ENCODE results near the gene CNOT10.
A peak's percentile ranks its signal among the peaks of the same experiment; 100 is the strongest.

The CNOT10 gene

DNA sequence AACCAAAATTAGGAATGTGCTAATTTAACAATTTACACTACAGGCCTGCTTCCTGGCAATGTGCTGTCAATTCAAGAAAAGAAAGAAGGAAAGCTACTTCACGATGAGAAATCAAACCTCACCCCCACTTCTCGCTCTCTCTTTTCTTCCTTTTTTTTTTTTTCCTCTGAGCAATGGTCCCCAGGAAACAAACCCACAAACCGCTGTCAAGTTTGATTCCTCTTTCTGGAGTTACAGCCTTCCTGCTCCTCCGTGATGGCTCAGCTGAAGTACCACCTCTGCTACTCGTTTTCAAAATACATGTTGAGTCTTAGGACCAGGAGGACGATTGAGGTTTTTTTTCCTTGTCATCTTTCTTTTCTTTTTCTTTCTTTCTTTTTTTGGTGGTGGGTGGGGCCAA lies 129.4 kb downstream of the CNOT10 start:
- 26 to 29% methylated on average over 6 of the region's 6 CpGs for WGBS, 2 experiments
- Histone ChIP-seq H3K27me3 (ENCODE audit: control insufficient read depth, insufficient read depth, low read length, poor library complexity, severe bottlenecking) (no peaks in the 10 kb centered on the region), H3K4me1 (ENCODE audit: control insufficient read depth, insufficient read depth, low read length) (peaks cover 15% of the 10 kb centered on the region), H3K27ac (ENCODE audit: insufficient read depth, low read depth, low read length, poor library complexity, severe bottlenecking) (no peak overlapping the region), H3K9me3 (ENCODE audit: control insufficient read depth, low read length) (no peaks in the 10 kb centered on the region), H3K4me3 (ENCODE audit: insufficient read depth, low read depth, low read length) (no peak overlapping the region), H3K36me3 (ENCODE audit: control insufficient read depth, insufficient read depth, low read length) (peaks cover 5% of the 10 kb centered on the region)

GRCh38 chr3:32815841-32816438 lies 131.0 kb downstream of the CNOT10 start:
- H3K4me3 ChIP-seq (ENCODE audit: insufficient read depth, low read depth, low read length), result peak overlapping the region; percentile 67
- peak overlapping the region; percentile 99 for H3K27ac ChIP-seq (ENCODE audit: insufficient read depth, low read depth, low read length, poor library complexity, severe bottlenecking)
- no peaks in the 10 kb centered on the region for H3K9me3 ChIP-seq (ENCODE audit: control insufficient read depth, low read length)
- peaks cover 15% of the 10 kb centered on the region for H3K4me1 ChIP-seq (ENCODE audit: control insufficient read depth, insufficient read depth, low read length)
- WGBS, 2 experiments, result 1% methylated on average over 21 of the region's 21 CpGs
- no peaks in the 10 kb centered on the region for H3K27me3 ChIP-seq (ENCODE audit: control insufficient read depth, insufficient read depth, low read length, poor library complexity, severe bottlenecking)
- peaks cover 5% of the 10 kb centered on the region for H3K36me3 ChIP-seq (ENCODE audit: control insufficient read depth, insufficient read depth, low read length)

DNA sequence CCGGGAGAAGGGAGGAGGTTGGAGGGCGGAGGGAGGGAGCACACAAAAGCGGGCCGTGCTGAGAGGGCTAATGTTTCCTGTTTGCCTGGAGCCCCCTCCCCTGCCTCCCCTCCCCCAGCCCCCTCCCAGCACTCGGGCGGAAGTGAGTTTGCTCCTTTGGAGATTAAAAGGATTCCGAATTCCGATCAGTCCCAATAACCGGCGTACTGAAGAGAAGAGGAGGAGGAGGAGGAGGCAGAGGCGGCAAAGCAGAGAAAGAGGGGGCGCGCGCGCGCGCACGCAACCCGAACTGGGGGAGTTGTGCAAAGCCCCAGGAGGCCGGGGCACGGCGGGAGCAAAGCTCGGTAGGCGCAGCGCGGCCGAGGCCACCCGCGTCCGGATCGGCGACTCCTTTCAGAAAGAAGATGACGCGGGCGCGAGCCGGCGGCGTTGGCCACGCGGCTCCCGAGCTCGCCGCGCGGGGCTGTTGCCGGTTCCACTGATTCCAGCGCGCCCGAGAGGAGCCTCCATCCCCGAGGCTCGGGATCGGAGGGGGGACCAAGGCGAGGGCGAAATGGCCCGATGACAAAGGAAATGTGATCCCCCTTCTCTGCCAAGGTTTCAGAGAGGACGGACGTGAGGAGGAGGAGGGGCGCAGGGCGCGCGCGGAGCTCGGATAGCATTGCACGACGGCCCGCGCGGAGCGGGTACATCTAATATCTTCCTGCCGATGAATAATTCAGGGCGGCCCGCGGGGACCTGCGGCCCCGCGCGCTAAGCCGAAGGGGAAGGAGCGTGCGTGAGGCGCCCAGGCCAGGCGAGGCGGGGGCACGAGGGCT lies 131.7 kb downstream of the CNOT10 start:
- H3K27ac ChIP-seq (ENCODE audit: insufficient read depth, low read depth, low read length, poor library complexity, severe bottlenecking), result peak overlapping the region; percentile 99
- H3K4me1 ChIP-seq (ENCODE audit: control insufficient read depth, insufficient read depth, low read length), result peaks cover 15% of the 10 kb centered on the region
- 0% methylated on average over 81 to 85 of the region's 85 CpGs for WGBS, 2 experiments
- H3K27me3 ChIP-seq (ENCODE audit: control insufficient read depth, insufficient read depth, low read length, poor library complexity, severe bottlenecking), result no peaks in the 10 kb centered on the region
- H3K9me3 ChIP-seq (ENCODE audit: control insufficient read depth, low read length), result no peaks in the 10 kb centered on the region
- H3K4me3 ChIP-seq (ENCODE audit: insufficient read depth, low read depth, low read length), result peak overlapping the region; percentile 67
- peaks cover 5% of the 10 kb centered on the region for H3K36me3 ChIP-seq (ENCODE audit: control insufficient read depth, insufficient read depth, low read length)

- Histone ChIP-seq H3K4me3 (ENCODE audit: insufficient read depth, low read depth, low read length) (peak overlapping the region; percentile 67), H3K9me3 (ENCODE audit: control insufficient read depth, low read length) (no peaks in the 10 kb centered on the region), H3K4me1 (ENCODE audit: control insufficient read depth, insufficient read depth, low read length) (peaks cover 15% of the 10 kb centered on the region), H3K27me3 (ENCODE audit: control insufficient read depth, insufficient read depth, low read length, poor library complexity, severe bottlenecking) (no peaks in the 10 kb centered on the region), H3K27ac (ENCODE audit: insufficient read depth, low read depth, low read length, poor library complexity, severe bottlenecking) (peak overlapping the region; percentile 99), H3K36me3 (ENCODE audit: control insufficient read depth, insufficient read depth, low read length) (peaks cover 5% of the 10 kb centered on the region)
- 0% methylated on average over 49 of the region's 49 CpGs for WGBS, 2 experiments
These were observed 132.2 kb downstream of the CNOT10 start for GRCh38 chr3:32817257-32817557.

DNA sequence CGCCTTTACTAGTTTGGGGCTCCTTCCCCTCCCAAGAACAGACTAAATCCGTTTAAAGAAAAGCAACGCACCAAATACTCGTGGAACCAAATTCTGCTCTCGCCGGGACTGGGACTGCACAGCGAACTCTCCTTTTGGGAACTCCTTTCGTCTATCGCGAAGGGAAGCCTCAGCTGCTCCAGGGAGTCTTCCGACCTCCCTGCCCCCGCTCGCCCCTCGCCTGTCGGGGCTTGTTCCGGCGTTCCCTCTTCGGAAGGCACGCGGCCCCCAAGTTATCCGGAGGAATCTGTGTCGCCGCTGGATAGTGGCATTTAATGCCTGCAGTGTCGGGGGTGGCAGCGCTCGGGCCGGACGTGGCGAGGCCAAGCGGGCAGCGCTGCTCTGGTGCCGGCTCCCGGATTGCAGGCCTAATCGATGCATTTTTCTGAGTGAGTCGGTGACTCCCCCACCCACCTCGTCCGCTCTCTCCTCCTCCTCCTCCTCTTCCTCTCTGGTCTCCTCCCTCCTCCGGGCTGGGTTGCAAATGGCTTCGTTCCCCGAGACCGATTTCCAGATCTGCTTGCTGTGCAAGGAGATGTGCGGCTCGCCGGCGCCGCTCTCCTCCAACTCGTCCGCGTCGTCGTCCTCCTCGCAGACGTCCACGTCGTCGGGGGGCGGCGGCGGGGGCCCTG lies 132.7 kb downstream of the CNOT10 start, which contains the start of gene TRIM71:
TRIM71 (plus strand) TSS at position 440 of the 671 bp plus-strand sequence; CDS start at position 524, 84 bp downstream.
- H3K4me1 ChIP-seq (ENCODE audit: control insufficient read depth, insufficient read depth, low read length), result peaks cover 15% of the 10 kb centered on the region
- WGBS, 2 experiments, result 0% methylated on average over 59 of the region's 59 CpGs

DNA sequence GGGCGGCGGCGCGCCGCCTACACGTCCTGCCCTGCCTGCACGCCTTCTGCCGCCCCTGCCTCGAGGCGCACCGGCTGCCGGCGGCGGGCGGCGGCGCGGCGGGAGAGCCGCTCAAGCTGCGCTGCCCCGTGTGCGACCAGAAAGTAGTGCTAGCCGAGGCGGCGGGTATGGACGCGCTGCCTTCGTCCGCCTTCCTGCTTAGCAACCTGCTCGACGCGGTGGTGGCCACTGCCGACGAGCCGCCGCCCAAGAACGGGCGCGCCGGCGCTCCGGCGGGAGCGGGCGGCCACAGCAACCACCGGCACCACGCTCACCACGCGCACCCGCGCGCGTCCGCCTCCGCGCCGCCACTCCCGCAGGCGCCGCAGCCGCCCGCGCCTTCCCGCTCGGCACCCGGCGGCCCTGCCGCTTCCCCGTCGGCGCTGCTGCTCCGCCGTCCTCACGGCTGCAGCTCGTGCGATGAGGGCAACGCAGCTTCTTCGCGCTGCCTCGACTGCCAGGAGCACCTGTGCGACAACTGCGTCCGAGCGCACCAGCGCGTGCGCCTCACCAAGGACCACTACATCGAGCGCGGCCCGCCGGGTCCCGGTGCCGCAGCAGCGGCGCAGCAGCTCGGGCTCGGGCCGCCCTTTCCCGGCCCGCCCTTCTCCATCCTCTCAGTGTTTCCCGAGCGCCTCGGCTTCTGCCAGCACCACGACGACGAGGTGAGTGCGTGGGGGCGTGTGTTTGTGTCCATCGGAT lies 133.4 kb downstream of the CNOT10 start:
- no peaks in the 10 kb centered on the region for H3K27me3 ChIP-seq (ENCODE audit: control insufficient read depth, insufficient read depth, low read length, poor library complexity, severe bottlenecking)
- H3K9me3 ChIP-seq (ENCODE audit: control insufficient read depth, low read length), result no peaks in the 10 kb centered on the region
- H3K4me3 ChIP-seq (ENCODE audit: insufficient read depth, low read depth, low read length), result peak overlapping the region; percentile 67
- 0% methylated on average over 111 of the region's 111 CpGs for WGBS, 2 experiments
- H3K4me1 ChIP-seq (ENCODE audit: control insufficient read depth, insufficient read depth, low read length), result peaks cover 21% of the 10 kb centered on the region
- H3K27ac ChIP-seq (ENCODE audit: insufficient read depth, low read depth, low read length, poor library complexity, severe bottlenecking), result peak overlapping the region; percentile 99
- peaks cover 5% of the 10 kb centered on the region for H3K36me3 ChIP-seq (ENCODE audit: control insufficient read depth, insufficient read depth, low read length)

More for the DNA sequence above, 132.7 kb downstream of the CNOT10 start, which contains the start of gene TRIM71:
- peaks cover 5% of the 10 kb centered on the region for H3K36me3 ChIP-seq (ENCODE audit: control insufficient read depth, insufficient read depth, low read length)
- peak within 1 kb of the TSS; percentile 67 for H3K4me3 ChIP-seq (ENCODE audit: insufficient read depth, low read depth, low read length)
- H3K27me3 ChIP-seq (ENCODE audit: control insufficient read depth, insufficient read depth, low read length, poor library complexity, severe bottlenecking), result no peaks in the 10 kb centered on the region
- no peaks in the 10 kb centered on the region for H3K9me3 ChIP-seq (ENCODE audit: control insufficient read depth, low read length)
- H3K27ac ChIP-seq (ENCODE audit: insufficient read depth, low read depth, low read length, poor library complexity, severe bottlenecking), result peak within 1 kb of the TSS; percentile 99

DNA sequence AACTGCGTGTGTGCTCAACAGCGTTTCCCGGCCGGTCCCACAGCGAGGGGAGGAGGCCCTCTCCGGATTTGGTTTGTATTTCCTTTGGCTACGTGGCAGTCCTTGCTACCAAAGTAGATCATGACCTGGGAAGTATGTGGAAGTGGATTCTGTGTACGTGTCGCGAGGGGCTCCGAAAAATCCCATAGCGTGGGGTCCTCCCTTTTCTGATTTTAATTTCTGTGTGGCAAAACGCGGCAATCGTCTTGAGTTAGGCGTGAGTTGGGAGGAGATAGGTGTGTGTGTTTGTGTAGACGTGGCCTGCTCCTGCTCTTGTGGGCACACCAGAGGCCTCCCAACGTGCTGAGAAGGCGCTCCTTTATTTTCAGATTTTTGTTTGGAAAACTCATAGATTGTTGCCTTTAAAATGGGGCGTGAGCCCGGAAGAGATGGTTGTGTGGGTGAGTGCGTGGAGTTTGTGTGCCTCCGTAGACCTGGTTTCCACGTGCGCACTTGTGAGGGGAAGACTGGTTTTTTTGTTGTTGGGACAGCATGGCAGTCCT lies 134.1 kb downstream of the CNOT10 start:
- Histone ChIP-seq H3K9me3 (ENCODE audit: control insufficient read depth, low read length) (no peaks in the 10 kb centered on the region), H3K27me3 (ENCODE audit: control insufficient read depth, insufficient read depth, low read length, poor library complexity, severe bottlenecking) (no peaks in the 10 kb centered on the region), H3K36me3 (ENCODE audit: control insufficient read depth, insufficient read depth, low read length) (peaks cover 5% of the 10 kb centered on the region), H3K27ac (ENCODE audit: insufficient read depth, low read depth, low read length, poor library complexity, severe bottlenecking) (peak overlapping the region; percentile 99), H3K4me1 (ENCODE audit: control insufficient read depth, insufficient read depth, low read length) (peaks cover 22% of the 10 kb centered on the region), H3K4me3 (ENCODE audit: insufficient read depth, low read depth, low read length) (peak overlapping the region; percentile 67)
- WGBS, 2 experiments, result 0% methylated on average over 25 of the region's 25 CpGs

DNA sequence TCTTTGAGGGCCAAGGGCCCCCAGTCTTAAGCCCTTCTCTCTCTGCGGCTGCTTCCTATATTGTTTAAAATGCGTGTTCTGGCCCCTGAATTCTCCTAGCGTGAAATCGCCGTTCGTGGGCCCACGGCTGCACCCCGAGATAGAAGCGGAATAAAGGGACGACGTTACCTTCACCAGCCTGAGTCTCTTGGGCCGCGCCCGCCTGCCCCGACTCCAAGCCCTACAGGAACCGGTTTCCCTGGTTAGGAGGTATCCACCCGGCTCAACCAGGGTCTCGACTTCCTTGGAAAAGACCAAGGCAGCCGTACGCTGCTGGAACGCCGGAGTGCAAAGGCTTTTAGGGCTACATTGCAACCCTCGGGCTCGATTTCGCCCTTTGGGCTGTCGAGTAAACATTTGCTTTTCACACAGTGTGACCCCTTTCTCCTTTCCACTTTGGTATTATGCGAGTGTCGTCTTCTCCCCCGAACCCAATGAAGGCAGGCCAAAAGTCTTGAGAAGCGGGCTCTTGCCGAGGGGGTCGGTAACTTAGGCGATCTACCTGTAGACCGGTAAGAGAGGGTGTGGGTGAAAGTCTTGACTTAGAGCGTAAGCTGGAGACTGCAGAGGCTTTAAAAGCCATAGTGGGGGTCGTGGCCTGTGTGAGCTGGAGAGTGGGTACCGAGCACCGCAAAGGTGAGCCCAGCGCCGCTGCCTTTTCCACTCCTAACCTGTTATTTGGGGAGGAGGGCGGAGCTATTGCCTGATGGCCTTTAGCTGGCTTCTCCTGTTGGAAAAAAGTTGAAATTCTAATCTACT lies 134.8 kb downstream of the CNOT10 start:
- 0 to 1% methylated on average over 41 of the region's 41 CpGs for WGBS, 2 experiments
- H3K27ac ChIP-seq (ENCODE audit: insufficient read depth, low read depth, low read length, poor library complexity, severe bottlenecking), result peak overlapping the region; percentile 99
- no peaks in the 10 kb centered on the region for H3K9me3 ChIP-seq (ENCODE audit: control insufficient read depth, low read length)
- peaks cover 5% of the 10 kb centered on the region for H3K36me3 ChIP-seq (ENCODE audit: control insufficient read depth, insufficient read depth, low read length)
- peak overlapping the region; percentile 67 for H3K4me3 ChIP-seq (ENCODE audit: insufficient read depth, low read depth, low read length)
- no peaks in the 10 kb centered on the region for H3K27me3 ChIP-seq (ENCODE audit: control insufficient read depth, insufficient read depth, low read length, poor library complexity, severe bottlenecking)
- H3K4me1 ChIP-seq (ENCODE audit: control insufficient read depth, insufficient read depth, low read length), result peaks cover 17% of the 10 kb centered on the region

GRCh38 chr3:32820430-32820829 lies 135.4 kb downstream of the CNOT10 start:
- Histone ChIP-seq H3K27ac (ENCODE audit: insufficient read depth, low read depth, low read length, poor library complexity, severe bottlenecking) (no peak overlapping the region), H3K4me1 (ENCODE audit: control insufficient read depth, insufficient read depth, low read length) (peaks cover 15% of the 10 kb centered on the region), H3K9me3 (ENCODE audit: control insufficient read depth, low read length) (no peaks in the 10 kb centered on the region), H3K36me3 (ENCODE audit: control insufficient read depth, insufficient read depth, low read length) (peaks cover 5% of the 10 kb centered on the region), H3K4me3 (ENCODE audit: insufficient read depth, low read depth, low read length) (peak overlapping the region; percentile 67), H3K27me3 (ENCODE audit: control insufficient read depth, insufficient read depth, low read length, poor library complexity, severe bottlenecking) (no peaks in the 10 kb centered on the region)
- WGBS, 2 experiments, result 0 to 3% methylated on average over 1 to 2 of the region's 2 CpGs

All from ectodermal cell (in vitro differentiated cells).